A549 (cell line): ENCODE data around the gene L3MBTL4. TPM values are rescaled to one million over a fixed set of nuclear protein-coding genes. Genes with fewer than 3 reads are reported as not detected.
A peak's percentile ranks its signal among the peaks of the same experiment; 100 is the strongest.

Source experiments
- ATAC-seq, 2 experiments: fragments of 200-7000 bp in 1 of 2; fragments of >200 bp in 1 of 2; cut with Nextera tagmentation in 1 of 2; cut with Tn5 transposase in 1 of 2; 3 replicates each; pipeline versions ENCODE4 v1.8.0 to v1.9.1; 2018 to 2020; ENCODE audit warnings: mild to moderate bottlenecking in 1 of 2, moderate library complexity in 1 of 2
- CTCF ChIA-PET: fragments of 300-600 bp; sonication (Branson Sonifier 250); formaldehyde crosslinking; extraction: SDS; loops from one replicate; lab custom pipeline; 2021; ENCODE audit warnings: antibody characterized with exemption, inconsistent platforms; lab: Yijun Ruan, JAX
- POLR2A ChIA-PET: fragments of 350-600 bp; formaldehyde crosslinking; extraction: SDS; loops from one replicate; lab custom pipeline; 2021; ENCODE audit warnings: antibody characterized with exemption, inconsistent platforms; lab: Yijun Ruan, JAX
- DNase-seq, 2 experiments: peaks; one replicate each; pipeline versions ENCODE4 v3.0.0 to v3.0.0-alpha.2; 2011 to 2016; ENCODE audit warnings: low read depth in 1 of 2, low spot score in 1 of 2
- FAIRE-seq: peaks from 2 replicates; lab custom pipeline; 2011; peaks lifted over from hg19 to GRCh38; lab: Jason Lieb, UNC
- H3K27ac ChIP-seq, 2 experiments: fragments of >200 bp; sonication (Bioruptor Twin); formaldehyde crosslinking; 3 replicates each; pipeline ENCODE4 v1.5.1; 2016 to 2017
- H3K4me1 ChIP-seq: fragments of >200 bp; sonication (Bioruptor Twin); formaldehyde crosslinking; 3 replicates; pipeline ENCODE4 v1.6.1; 2016
- H3K4me2 ChIP-seq: fragments of >200 bp; sonication (Bioruptor Twin); formaldehyde crosslinking; 3 replicates; pipeline ENCODE4 v1.6.1; 2016
- H3K4me3 ChIP-seq: fragments of >200 bp; sonication (Bioruptor Twin); formaldehyde crosslinking; 3 replicates; pipeline ENCODE4 v1.5.1; 2016
- H3K9me3 ChIP-seq: fragments of >200 bp; sonication (Bioruptor Twin); formaldehyde crosslinking; 3 replicates; pipeline ENCODE4 v1.6.1; 2016
- CBX2 ChIP-seq: fragments of 200-600 bp; sonication (generic); IDR thresholded peaks from 2 replicates; pipeline ENCODE4 v1.6.1; 2016; ENCODE audit warnings: low read depth, mild to moderate bottlenecking, borderline replicate concordance
- CBX8 ChIP-seq: fragments of 200-600 bp; sonication (generic); IDR thresholded peaks from 2 replicates; pipeline ENCODE4 v1.6.1; 2016
- CEBPB ChIP-seq, 2 experiments: fragments of >200 bp in 1 of 2; sonication (Bioruptor Twin) in 1 of 2; formaldehyde crosslinking in 1 of 2; IDR thresholded peaks; 2 replicates each; pipeline ENCODE4 v1.6.1; 2012 to 2016
- CHD4 ChIP-seq: fragments of 200-600 bp; sonication (generic); IDR thresholded peaks from 2 replicates; pipeline ENCODE4 v1.6.1; 2016; ENCODE audit warnings: antibody characterized with exemption, mild to moderate bottlenecking, borderline replicate concordance
- EP300 ChIP-seq, 2 experiments: fragments of >200 bp; sonication (Bioruptor Twin); formaldehyde crosslinking; IDR thresholded peaks; 2 replicates in 1 of 2; 3 replicates in 1 of 2; pipeline ENCODE4 v1.6.1; 2016 to 2017
- GATA3 ChIP-seq: IDR thresholded peaks from 2 replicates; pipeline ENCODE4 v1.6.1; 2012; ENCODE audit warnings: borderline replicate concordance
- HOXB13 ChIP-seq: fragments of 250-450 bp; sonication (Bioruptor Pico); IDR thresholded peaks from 2 replicates; pipeline ENCODE4 v1.5.0; 2020; ENCODE audit warnings: low read depth, mild to moderate bottlenecking, moderate library complexity
- HOXB5 ChIP-seq: fragments of 250-450 bp; sonication (Bioruptor Pico); IDR thresholded peaks from 2 replicates; pipeline ENCODE4 v1.5.0; 2020; ENCODE audit warnings: mild to moderate bottlenecking, moderate library complexity
- MAFK ChIP-seq: fragments of 450-650 bp; IDR thresholded peaks from 2 replicates; pipeline ENCODE4 v1.6.1; 2014; ENCODE audit not compliant: partially characterized antibody
- MYC ChIP-seq: IDR thresholded peaks from 2 replicates; pipeline ENCODE4 v1.6.1; 2012; ENCODE audit warnings: mild to moderate bottlenecking, inconsistent platforms, low read length, improper control_type of control experiment, borderline replicate concordance
- NR3C1 ChIP-seq: fragments of >200 bp; sonication (Bioruptor Twin); formaldehyde crosslinking; IDR thresholded peaks from 3 replicates; pipeline ENCODE4 v1.6.1; 2017
- POLR2A ChIP-seq: IDR thresholded peaks from 2 replicates; pipeline ENCODE4 v1.6.1; 2012; ENCODE audit warnings: mild to moderate bottlenecking, low read length
- REST ChIP-seq: fragments of 200-600 bp; sonication (generic); IDR thresholded peaks from 2 replicates; pipeline ENCODE4 v1.6.1; 2016; ENCODE audit warnings: antibody characterized with exemption, mild to moderate bottlenecking, moderate library complexity
- RNF2 ChIP-seq: fragments of 200-600 bp; sonication (generic); IDR thresholded peaks from 2 replicates; pipeline ENCODE4 v1.6.1; 2016; ENCODE audit warnings: low read depth, mild to moderate bottlenecking, antibody characterized with exemption, moderate library complexity, borderline replicate concordance
- SMC3 ChIP-seq: fragments of >200 bp; sonication (Bioruptor Twin); formaldehyde crosslinking; IDR thresholded peaks from 3 replicates; pipeline ENCODE4 v1.6.1; 2018; ENCODE audit warnings: inconsistent platforms
- ZFP36 ChIP-seq: fragments of 450-650 bp; IDR thresholded peaks from 2 replicates; pipeline ENCODE4 v1.6.1; 2014; ENCODE audit warnings: borderline replicate concordance; ENCODE audit not compliant: partially characterized antibody
- WGBS: methylation state at CpG from one replicate; pipeline ENCODE4 v1.1.6; 2017; ENCODE audit errors: missing lambda C conversion rate; 5-methylcytosine and 5-hydroxymethylcytosine counted together
- polyA plus RNA-seq, 4 experiments: library from polyadenylated mRNA; depleted of rRNA in 3 of 4; stranded (reverse); fragments of >200 nt; fragmentation: RNase III in 1 of 4; extraction: RNeasy Plus Mini Kit Qiagen cat#74134 plus additional on column Dnase treatment in 1 of 4; gene quantifications; 2 replicates in 3 of 4; 3 replicates in 1 of 4; pipeline ENCODE4 v1.2.3, GENCODE V29; 2011 to 2017
- TF ChIP-seq, protein P1 (sequence below): fragments of 450-650 bp; IDR thresholded peaks from 2 replicates; pipeline ENCODE4 v1.6.1; 2014; ENCODE audit warnings: antibody characterized with exemption
- TF ChIP-seq, protein P2 (sequence below): fragments of 250-450 bp; sonication (Bioruptor Pico); IDR thresholded peaks from 2 replicates; pipeline ENCODE4 v1.5.0; 2020; ENCODE audit warnings: low read depth, mild to moderate bottlenecking, moderate library complexity
- TF ChIP-seq, protein P3 (sequence below): fragments of >200 bp; sonication (Bioruptor Twin); formaldehyde crosslinking; IDR thresholded peaks from 3 replicates; pipeline ENCODE4 v1.6.1; 2016
- TF ChIP-seq, protein P4 (sequence below): IDR thresholded peaks from 2 replicates; pipeline ENCODE4 v1.6.1; 2012

L3MBTL4 gene
- polyA plus RNA-seq, 2 of the 4 experiments (the other 2 are of a cell fraction) = 0.03 to 0.06 TPM

GRCh38 chr18:6156446-6156845 lies 258.3 kb downstream of the L3MBTL4 start:
- H3K27ac ChIP-seq = no peak overlapping the region
- H3K4me2 ChIP-seq = no peak overlapping the region
- H3K4me3 ChIP-seq = no peak overlapping the region
- TF ChIP-seq MAFK (peak; percentile 33), POLR2A (no peak), RNF2 (no peak), SMC3 (no peak), HOXB13 (no peak), ZFP36 (no peak)
- TF ChIP-seq, protein P1, sequence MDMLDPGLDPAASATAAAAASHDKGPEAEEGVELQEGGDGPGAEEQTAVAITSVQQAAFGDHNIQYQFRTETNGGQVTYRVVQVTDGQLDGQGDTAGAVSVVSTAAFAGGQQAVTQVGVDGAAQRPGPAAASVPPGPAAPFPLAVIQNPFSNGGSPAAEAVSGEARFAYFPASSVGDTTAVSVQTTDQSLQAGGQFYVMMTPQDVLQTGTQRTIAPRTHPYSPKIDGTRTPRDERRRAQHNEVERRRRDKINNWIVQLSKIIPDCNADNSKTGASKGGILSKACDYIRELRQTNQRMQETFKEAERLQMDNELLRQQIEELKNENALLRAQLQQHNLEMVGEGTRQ = no peak
- TF ChIP-seq, protein P2, sequence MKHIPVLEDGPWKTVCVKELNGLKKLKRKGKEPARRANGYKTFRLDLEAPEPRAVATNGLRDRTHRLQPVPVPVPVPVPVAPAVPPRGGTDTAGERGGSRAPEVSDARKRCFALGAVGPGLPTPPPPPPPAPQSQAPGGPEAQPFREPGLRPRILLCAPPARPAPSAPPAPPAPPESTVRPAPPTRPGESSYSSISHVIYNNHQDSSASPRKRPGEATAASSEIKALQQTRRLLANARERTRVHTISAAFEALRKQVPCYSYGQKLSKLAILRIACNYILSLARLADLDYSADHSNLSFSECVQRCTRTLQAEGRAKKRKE (CRISPR knock-in tag) = no peak
- FAIRE-seq = no peak
- ChIA-PET CTCF (no interaction called here), POLR2A (no interaction called here)
- 2% methylated on average over 6 of the region's 6 CpGs for WGBS
- no peaks in the 10 kb centered on the region for H3K4me1 ChIP-seq
- ATAC-seq = no peak
- H3K9me3 ChIP-seq = no peaks in the 10 kb centered on the region
- no peak for DNase-seq

- ATAC-seq (no peak), FAIRE-seq (no peak), DNase-seq (no peak)
- WGBS = 46% methylated on average over 2 of the region's 2 CpGs
- Histone ChIP-seq H3K27ac (no peak overlapping the region), H3K4me1 (no peaks in the 10 kb centered on the region), H3K4me3 (no peak overlapping the region), H3K4me2 (no peak overlapping the region), H3K9me3 (no peaks in the 10 kb centered on the region)
- ChIA-PET POLR2A (no interaction called here), CTCF (no interaction called here)
- TF ChIP-seq GATA3 = no peak
- no peak for TF ChIP-seq CBX2
- TF ChIP-seq NR3C1 = no peak
- TF ChIP-seq, protein P1 = no peak
- TF ChIP-seq EP300 (IDR thresholded peaks at IDR 0.05) = no peak
- TF ChIP-seq HOXB5 = no peak
- TF ChIP-seq POLR2A = no peak
- TF ChIP-seq, protein P3, sequence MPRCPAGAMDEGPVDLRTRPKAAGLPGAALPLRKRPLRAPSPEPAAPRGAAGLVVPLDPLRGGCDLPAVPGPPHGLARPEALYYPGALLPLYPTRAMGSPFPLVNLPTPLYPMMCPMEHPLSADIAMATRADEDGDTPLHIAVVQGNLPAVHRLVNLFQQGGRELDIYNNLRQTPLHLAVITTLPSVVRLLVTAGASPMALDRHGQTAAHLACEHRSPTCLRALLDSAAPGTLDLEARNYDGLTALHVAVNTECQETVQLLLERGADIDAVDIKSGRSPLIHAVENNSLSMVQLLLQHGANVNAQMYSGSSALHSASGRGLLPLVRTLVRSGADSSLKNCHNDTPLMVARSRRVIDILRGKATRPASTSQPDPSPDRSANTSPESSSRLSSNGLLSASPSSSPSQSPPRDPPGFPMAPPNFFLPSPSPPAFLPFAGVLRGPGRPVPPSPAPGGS = no peak
- TF ChIP-seq, protein P4, sequence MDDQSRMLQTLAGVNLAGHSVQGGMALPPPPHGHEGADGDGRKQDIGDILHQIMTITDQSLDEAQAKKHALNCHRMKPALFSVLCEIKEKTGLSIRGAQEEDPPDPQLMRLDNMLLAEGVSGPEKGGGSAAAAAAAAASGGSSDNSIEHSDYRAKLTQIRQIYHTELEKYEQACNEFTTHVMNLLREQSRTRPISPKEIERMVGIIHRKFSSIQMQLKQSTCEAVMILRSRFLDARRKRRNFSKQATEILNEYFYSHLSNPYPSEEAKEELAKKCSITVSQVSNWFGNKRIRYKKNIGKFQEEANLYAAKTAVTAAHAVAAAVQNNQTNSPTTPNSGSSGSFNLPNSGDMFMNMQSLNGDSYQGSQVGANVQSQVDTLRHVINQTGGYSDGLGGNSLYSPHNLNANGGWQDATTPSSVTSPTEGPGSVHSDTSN = no peak
- TF ChIP-seq MYC = no peak
- TF ChIP-seq, protein P2 (CRISPR knock-in tag) = no peak
- no peak for TF ChIP-seq CHD4
- no peak for TF ChIP-seq CBX8
- TF ChIP-seq RNF2 = no peak
- TF ChIP-seq CEBPB (IDR thresholded peaks at IDR 0.05) = no peak
Measured at GRCh38 chr18:6155707-6156106, 259.0 kb downstream of the L3MBTL4 start.

- H3K9me3 ChIP-seq = no peaks in the 10 kb centered on the region
- ChIA-PET POLR2A (no interaction called here), CTCF (no interaction called here)
- H3K27ac ChIP-seq = no peak overlapping the region
- no peaks in the 10 kb centered on the region for H3K4me1 ChIP-seq
- no peak for TF ChIP-seq HOXB5
- no peak for TF ChIP-seq REST
- FAIRE-seq = no peak
- DNase-seq = no peak
- no peak for ATAC-seq
- H3K4me3 ChIP-seq = no peak overlapping the region
- 65% methylated on average over 3 of the region's 3 CpGs for WGBS
- H3K4me2 ChIP-seq = no peak overlapping the region
Measured at GRCh38 chr18:6150430-6150829, 264.3 kb downstream of the L3MBTL4 start.
